Femur (tissue), 1 donor: ENCODE measurements around the gene ACADS.
"Not testable (repeated sequence)": the region's sequence is repeated elsewhere in the genome, so short reads cannot be mapped to it uniquely, and the experiment has no call there.

Source experiments
- DNase-seq: peaks from one replicate; pipeline ENCODE4 v3.0.0-alpha.2; 2017

ACADS gene

DNA sequence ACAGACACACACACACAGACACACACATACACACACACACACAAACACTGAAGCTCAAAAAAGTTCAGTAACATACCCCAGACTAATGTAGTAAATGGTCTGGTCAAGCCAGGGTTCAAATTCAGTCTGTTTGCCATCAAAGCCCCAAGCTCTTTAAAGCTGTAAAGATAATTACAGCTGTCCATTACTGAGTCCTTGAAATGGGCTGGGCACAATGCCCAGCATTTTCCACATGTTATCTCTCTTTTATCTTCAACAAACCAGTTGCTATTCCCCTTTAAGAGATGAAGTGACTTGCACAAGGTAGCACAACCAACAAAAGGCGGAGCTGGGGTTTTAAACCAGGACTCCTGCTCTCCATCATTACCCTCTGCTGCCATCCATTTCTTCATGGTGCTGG lies 23.0 kb upstream of the ACADS start:
- DNase-seq, result no peak

- DNase-seq, result no peak
Observed at GRCh38 chr12:120703311-120703942, 22.2 kb upstream of the ACADS start.

DNA sequence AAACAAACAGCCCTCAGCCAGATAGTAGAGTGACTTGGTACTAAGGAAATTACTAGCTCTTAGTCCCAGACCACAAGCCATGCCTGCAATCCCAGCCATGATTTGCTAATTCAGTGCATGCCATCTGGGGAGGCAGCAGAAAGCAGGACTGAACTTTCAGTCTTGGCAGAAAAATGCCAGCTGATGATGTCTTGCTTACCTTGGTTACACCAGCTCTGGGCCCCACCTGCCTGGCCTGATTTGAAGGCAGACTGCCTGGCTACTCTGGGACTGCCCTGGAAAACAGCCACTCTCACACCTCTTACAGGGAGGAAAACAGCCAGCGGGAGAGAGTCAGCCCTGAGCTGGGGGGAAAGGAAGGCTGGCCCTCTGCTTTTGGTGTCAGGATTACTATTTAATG lies 20.0 kb upstream of the ACADS start:
- no peak for DNase-seq

GRCh38 chr12:120706029-120706428 lies 19.6 kb upstream of the ACADS start:
- no peak for DNase-seq

- DNase-seq, result no peak
Observed at GRCh38 chr12:120708651-120709050, 17.0 kb upstream of the ACADS start.

GRCh38 chr12:120710031-120710804 lies 15.4 kb upstream of the ACADS start, which contains the start of gene UNC119B:
TSS of gene UNC119B (plus strand) at chr12:120710458. CDS start at chr12:120710475, 17 bp downstream.
- DNase-seq, result peak; percentile 82

GRCh38 chr12:120710805-120711296 lies 14.8 kb upstream of the ACADS start:
- no peak for DNase-seq

- no peak for DNase-seq
Observed at GRCh38 chr12:120711411-120711810, 14.2 kb upstream of the ACADS start.

DNA sequence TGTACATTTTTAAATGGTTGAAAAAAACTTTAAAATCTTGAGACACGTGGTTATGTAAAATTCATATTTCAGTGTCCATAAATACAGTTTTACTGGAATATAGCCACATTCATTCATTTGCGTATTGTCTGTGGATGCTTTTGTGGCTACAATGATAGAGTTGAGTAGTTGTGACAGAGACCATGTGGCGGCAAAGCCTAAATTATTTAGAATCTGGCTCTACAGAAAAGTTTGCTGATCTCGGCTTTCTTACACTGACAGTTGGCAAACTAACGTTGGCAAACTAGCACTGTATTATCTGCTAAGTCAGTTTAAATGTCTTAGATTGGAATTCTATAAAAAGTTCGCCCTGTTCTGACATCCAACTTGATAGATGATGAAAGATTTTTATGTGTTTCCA lies 13.0 kb upstream of the ACADS start:
- no peak for DNase-seq

- peak; percentile 80 for DNase-seq
Observed at GRCh38 chr12:120713861-120714482, 11.7 kb upstream of the ACADS start.

DNA sequence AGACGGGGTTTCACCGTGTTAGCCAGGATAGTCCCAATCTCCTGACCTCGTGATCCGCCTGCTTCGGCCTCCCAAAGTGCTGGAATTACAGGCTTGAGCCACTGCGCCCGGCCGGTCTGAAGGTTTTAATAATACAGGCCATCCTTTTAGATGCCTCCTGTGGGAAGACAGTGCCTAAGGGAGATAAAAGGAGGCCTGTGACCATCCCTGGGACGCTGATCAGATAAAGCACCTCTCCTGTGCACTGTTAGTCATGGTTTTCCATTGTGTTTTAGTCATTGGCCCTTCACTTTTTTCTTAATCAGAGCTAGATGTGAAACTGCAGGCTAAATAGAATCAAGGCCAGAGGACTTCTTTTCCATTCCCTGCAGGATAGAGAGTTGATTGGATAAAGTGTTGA lies 7.6 kb upstream of the ACADS start:
- DNase-seq, result no peak

- DNase-seq, result no peak
Observed at GRCh38 chr12:120719072-120719471, 6.6 kb upstream of the ACADS start.

- DNase-seq, result no peak
Observed at GRCh38 chr12:120719496-120720233, 6.0 kb upstream of the ACADS start.

DNA sequence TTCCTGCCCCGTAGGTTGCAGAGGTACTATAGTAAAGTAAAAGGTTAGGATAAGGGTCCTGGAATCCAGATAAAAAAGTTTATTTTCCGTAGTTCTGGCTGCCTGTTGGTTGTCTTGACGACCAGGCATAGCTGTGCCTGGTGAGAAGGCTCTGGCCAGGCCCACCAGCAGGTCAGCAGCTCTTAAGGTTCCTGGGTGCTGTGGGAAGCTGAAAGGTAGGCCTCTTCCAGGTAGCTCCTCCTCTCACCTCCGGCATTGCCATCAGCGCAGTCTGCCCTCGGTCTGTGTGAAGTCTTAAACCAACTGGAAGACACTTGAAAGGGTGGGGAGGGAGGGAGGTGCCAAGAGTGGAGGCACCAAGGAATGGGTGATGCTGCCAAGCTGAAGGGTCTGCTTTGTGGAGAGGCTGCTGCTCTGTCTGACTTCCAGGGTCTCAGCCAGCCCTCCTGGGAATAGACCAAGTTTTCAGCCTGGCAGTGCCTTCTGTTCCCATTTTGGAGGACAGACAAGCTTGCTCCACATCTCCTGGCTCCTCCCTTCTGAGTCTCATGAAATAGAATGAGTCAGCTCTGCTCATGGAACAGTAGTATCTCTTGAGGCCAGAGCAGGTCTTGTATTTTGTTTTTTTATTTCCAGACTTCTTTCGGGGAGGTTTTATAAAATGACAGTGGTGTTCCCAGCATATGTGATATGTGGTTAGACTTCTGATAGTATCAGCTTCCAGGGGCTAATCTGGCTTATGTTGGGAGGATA lies 5.2 kb upstream of the ACADS start:
- DNase-seq, result no peak

GRCh38 chr12:120720987-120721801 lies 4.4 kb upstream of the ACADS start:
- DNase-seq, result no peak

GRCh38 chr12:120721866-120722265 lies 3.8 kb upstream of the ACADS start:
- no peak for DNase-seq

DNA sequence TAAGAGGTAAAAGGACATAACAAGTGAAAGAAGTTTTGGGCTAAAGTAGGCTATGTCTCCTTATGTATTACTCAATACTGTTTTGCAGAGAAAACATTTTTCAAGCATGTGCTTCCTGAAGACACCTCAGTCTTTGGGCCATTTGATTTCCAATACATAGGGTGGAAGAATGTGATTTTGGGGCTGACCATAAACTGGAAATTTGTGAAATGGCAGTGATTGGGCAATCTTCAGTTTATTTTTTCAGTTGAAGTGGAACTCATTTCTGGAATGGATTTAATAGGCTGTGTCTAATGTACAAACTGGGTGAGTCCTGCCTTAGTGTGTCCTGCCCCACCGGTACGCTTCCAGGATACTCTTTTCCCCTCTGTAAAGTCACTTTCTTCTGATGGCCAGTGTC lies 2.8 kb upstream of the ACADS start:
- DNase-seq, result no peak

GRCh38 chr12:120724720-120725119 lies 906 bp upstream of the ACADS start:
- no peak for DNase-seq

DNA sequence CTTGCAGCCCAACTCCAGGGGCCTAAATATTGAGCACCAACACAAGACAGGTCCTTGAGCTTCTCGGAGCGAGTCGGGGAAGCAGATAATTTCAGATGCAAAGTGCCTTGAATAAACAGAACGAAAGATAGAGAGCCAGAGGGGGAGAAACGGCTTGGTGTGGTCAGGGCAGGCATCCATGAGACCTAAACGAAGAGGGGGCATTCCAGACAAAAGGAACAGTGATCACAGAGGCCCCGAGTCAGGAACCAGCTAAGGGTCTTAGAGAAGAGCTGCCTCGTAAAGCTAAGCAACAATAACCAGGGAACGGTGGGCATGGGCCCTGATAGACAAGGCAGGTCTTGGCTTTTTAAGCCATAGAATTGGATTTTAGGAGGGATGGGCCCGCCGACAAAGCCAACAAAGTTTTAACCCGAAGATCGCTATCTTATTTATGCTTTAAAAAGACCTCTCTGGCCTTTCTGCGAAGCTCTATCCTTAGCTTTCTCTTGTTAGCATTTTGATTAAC lies 421 bp upstream of the ACADS start:
- no peak for DNase-seq

GRCh38 chr12:120726510-120726793 lies 826 bp downstream of the ACADS start:
- no peak for DNase-seq

DNA sequence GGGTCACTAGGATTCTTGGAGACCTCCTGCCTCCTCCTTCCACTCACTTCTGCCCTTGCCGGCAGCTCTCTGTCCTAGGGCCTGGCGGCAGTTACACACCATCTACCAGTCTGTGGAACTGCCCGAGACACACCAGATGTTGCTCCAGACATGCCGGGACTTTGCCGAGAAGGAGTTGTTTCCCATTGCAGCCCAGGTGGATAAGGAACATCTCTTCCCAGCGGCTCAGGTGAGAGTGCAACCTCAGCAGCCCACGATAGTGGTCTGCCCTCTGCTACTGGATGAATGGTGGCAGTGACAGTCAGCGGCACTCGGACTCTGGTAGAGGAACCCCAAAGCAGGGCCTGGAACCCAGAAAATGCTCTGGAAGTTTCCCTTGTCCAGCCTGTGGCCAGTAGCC lies 1.3 kb downstream of the ACADS start:
- DNase-seq, result no peak

DNA sequence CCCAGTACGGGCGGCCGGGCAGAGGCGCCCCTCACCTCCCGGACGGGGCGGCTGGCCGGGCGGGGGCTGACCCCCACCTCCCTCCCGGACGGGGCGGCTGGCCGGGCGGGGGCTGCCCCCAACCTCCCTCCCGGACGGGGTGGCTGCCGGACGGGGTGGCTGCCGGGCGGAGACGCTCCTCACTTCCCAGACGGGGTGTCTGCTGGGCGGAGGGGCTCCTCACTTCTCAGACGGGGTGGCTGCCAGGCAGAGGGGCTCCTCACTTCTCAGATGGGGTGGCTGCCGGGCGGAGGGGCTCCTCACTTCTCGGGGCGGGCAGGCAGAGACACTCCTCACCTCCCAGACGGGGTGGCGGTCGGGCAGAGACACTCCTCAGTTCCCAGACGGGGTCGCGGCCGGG lies 6.6 kb downstream of the ACADS start:
- DNase-seq, result not testable (repeated sequence)
